Measurements from ENCODE around the gene SMARCA4.

DNA sequence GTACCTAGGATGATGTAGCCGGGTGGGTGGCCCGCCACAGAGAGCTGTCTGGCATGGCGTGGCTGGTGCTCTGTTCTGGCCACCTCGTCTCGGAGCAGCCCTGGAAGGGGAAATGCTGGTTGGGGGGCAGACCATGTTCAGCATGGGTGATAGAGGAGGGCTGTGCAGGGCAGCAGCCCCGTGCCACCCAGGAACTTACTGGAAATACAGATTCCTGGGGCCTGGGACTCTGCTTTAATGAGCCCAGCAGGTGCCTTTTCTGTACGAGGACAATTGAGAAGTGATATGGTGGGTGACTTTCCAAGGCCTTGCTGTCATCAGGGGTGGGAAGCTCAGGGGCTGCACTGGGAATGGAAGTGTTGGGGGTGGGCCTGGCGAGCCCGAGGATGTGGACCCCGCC is 24.7 kb downstream of the SMARCA4 start:
- TF ChIP-seq, protein P1, sequence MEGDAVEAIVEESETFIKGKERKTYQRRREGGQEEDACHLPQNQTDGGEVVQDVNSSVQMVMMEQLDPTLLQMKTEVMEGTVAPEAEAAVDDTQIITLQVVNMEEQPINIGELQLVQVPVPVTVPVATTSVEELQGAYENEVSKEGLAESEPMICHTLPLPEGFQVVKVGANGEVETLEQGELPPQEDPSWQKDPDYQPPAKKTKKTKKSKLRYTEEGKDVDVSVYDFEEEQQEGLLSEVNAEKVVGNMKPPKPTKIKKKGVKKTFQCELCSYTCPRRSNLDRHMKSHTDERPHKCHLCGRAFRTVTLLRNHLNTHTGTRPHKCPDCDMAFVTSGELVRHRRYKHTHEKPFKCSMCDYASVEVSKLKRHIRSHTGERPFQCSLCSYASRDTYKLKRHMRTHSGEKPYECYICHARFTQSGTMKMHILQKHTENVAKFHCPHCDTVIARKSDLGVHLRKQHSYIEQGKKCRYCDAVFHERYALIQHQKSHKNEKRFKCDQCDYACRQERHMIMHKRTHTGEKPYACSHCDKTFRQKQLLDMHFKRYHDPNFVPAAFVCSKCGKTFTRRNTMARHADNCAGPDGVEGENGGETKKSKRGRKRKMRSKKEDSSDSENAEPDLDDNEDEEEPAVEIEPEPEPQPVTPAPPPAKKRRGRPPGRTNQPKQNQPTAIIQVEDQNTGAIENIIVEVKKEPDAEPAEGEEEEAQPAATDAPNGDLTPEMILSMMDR (IDR thresholded peaks at IDR 0.05; ENCODE audit: low read length) = no peak
- TF ChIP-seq EZH2 (IDR thresholded peaks at IDR 0.05; ENCODE audit: borderline replicate concordance, low read length) = no peak

All from OCI-LY1 (cell line).